T-helper 9 cell (primary cell): Measurements from ENCODE around the gene STX11.
"Not testable (repeated sequence)": the region's sequence is repeated elsewhere in the genome, so short reads cannot be mapped to it uniquely, and the experiment has no call there.

Source experiments
- DNase-seq: peaks from one replicate; pipeline ENCODE4 v3.0.0-alpha.2; 2020

STX11 gene

DNA sequence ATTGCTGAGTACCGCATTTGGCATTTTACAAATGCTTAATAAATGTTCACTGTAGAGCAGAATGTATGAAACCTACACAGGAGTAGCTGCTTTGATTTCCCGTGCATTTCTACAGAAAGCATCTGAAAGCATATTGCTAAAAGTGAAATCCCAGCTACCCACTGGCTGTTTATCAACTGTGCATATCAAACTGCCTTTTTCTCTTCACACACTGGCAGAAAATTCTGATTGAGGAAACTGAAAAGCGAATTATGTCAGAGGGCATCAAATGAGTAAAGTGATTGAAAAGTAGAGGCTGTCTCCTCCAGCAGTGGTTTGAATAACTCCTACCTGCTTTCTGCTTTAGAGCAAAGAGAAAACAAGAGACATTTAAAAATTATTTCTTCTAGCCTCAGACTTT, 28.0 kb downstream of the STX11 start:
- no peak for DNase-seq

DNA sequence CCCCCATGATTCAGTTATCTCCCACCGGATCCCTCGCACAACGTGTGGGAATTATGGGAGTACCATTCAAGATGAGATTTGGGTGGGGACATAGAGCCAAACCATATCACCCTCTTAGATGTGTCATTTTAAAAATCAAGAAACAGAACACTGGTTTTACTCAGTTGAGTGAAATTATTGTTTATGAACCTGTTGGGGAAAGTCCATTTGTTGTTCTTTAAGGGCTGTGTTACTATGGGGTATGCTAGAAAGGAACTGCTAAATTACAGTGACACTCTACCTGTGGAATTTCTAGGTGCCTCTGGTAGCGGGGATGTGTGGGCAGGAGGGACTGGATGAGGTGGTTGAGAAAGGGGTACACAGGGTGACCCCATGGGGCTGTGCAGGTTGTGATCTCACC, 28.9 kb downstream of the STX11 start:
- DNase-seq, result no peak

- DNase-seq, result no peak
Observed at GRCh38 chr6:144179828-144180227, 29.5 kb downstream of the STX11 start.

DNA sequence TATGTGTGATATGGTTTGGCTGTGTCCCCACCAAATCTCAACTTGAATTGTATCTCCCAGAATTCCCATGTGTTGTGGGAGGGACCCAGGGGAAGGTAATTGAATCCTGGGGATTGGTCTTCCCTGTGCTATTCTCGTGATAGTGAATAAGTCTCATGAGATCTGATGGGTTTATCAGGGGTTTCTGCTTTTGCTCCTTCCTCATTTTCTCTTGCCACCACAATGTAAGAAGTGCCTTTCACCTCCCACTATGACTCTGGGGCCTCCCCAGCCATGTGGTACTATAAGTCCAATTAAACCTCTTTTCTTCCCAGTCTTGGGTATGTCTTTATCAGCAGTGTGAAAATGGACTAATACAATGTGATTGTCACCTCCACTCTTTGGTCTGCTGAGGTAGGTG, 30.0 kb downstream of the STX11 start:
- DNase-seq, result not testable (repeated sequence)

GRCh38 chr6:144181639-144182038, 31.3 kb downstream of the STX11 start:
- DNase-seq, result no peak

- DNase-seq, result not testable (repeated sequence)
Observed at GRCh38 chr6:144184186-144184585, 33.9 kb downstream of the STX11 start.

GRCh38 chr6:144185133-144185836, 35.0 kb downstream of the STX11 start:
- DNase-seq, result no peak

DNA sequence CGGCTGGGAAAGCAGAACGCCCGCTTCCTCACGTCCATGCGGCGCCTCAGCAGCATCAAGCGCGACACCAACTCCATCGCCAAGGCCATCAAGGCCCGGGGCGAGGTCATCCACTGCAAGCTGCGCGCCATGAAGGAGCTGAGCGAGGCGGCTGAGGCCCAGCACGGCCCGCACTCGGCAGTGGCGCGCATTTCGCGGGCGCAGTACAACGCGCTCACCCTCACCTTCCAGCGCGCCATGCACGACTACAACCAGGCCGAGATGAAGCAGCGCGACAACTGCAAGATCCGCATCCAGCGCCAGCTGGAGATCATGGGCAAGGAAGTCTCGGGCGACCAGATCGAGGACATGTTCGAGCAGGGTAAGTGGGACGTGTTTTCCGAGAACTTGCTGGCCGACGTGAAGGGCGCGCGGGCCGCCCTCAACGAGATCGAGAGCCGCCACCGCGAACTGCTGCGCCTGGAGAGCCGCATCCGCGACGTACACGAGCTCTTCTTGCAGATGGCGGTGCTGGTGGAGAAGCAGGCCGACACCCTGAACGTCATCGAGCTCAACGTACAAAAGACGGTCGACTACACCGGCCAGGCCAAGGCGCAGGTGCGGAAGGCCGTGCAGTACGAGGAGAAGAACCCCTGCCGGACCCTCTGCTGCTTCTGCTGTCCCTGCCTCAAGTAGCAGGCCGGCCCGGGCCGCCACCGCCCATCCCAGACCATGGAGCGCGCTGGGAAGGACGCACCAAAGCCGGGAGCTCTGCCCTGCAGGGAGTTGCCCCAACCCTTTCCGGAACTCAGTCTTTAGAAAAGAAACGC, 36.7 kb downstream of the STX11 start:
- DNase-seq, result no peak

GRCh38 chr6:144189351-144189750, 39.0 kb downstream of the STX11 start:
- DNase-seq, result no peak

GRCh38 chr6:144190080-144190479, 39.8 kb downstream of the STX11 start:
- no peak for DNase-seq

- no peak for DNase-seq
Observed at GRCh38 chr6:144190593-144190992, 40.3 kb downstream of the STX11 start.

GRCh38 chr6:144193181-144193580, 42.9 kb downstream of the STX11 start:
- no peak for DNase-seq

GRCh38 chr6:144194293-144194810, 44.0 kb downstream of the STX11 start:
- no peak for DNase-seq

- no peak for DNase-seq
Observed at GRCh38 chr6:144195671-144196270, 45.5 kb downstream of the STX11 start.

DNA sequence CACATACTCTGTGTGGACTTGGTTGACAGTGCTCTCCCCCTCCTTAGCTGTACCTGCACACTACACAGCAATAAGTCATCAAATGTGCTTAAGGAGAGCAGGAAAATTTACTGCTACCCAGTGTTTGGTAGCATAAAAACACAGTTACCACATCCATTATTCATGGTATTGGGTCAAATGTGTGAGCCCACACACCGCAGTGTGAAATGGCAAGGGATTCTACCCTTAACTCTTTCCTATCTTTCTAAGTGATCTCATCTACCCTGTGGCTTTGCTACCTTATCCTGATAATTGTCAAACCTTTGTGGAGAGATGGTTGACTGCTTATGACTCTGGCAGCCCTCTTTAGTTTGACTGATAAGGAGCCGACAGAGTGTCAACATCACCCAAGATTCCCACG, 47.6 kb downstream of the STX11 start:
- DNase-seq, result no peak

GRCh38 chr6:144202879-144203468, 52.7 kb downstream of the STX11 start:
- no peak for DNase-seq

DNA sequence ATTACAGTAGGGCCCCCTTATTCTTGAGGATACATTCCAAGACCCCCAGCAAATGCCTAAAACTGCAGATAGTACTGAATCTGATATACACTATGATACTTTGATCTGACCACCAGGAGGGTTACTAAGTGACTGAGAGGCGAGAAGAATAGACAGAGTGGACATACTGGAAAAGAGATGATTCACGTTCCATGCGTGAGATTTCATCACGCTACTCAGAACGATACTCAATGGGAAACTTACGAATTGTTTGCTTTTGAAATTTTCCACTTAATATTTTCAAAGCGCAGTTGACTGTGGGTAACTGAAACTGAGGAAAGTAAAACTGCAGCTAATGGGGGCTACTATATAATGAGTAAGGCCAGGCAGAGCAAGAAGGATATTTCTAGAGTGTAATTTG, 60.8 kb downstream of the STX11 start:
- no peak for DNase-seq

DNA sequence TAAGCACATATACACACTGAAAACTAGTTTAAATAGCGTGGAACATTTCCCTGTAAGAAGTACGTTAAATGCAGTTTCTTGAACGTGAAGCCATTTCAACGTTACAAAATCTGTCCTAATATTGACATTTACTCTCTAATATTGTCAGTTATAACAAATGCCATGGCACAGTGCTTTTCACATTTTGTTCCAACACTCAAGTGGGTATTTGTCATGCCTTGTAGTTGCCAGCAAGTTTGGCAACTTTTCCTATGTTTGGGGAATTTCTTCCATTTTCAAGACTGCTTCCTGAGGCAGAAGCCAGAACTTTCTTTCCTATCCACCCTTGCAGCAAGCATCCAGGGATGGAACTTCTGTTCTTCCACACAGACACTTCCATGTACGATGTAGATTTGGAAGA, 63.0 kb downstream of the STX11 start:
- no peak for DNase-seq

DNA sequence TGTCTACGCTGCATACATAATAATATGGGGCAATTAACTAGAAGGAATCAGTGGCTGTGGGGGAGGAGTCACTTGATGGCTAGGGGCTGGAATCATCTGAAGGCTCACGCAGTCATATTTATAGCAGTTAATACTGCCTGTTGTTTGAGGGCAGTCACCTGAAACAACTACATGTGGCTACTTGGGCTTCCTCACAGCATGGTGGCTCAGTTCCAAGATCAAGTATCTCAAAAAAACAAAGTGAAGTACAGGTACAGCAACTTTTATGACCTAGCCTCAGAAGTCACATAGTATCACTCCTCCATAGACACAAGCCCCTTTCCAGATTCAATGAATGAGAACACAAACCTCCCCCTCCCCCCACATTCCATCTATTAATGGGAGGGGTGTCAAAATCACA, 63.7 kb downstream of the STX11 start:
- DNase-seq, result no peak

DNA sequence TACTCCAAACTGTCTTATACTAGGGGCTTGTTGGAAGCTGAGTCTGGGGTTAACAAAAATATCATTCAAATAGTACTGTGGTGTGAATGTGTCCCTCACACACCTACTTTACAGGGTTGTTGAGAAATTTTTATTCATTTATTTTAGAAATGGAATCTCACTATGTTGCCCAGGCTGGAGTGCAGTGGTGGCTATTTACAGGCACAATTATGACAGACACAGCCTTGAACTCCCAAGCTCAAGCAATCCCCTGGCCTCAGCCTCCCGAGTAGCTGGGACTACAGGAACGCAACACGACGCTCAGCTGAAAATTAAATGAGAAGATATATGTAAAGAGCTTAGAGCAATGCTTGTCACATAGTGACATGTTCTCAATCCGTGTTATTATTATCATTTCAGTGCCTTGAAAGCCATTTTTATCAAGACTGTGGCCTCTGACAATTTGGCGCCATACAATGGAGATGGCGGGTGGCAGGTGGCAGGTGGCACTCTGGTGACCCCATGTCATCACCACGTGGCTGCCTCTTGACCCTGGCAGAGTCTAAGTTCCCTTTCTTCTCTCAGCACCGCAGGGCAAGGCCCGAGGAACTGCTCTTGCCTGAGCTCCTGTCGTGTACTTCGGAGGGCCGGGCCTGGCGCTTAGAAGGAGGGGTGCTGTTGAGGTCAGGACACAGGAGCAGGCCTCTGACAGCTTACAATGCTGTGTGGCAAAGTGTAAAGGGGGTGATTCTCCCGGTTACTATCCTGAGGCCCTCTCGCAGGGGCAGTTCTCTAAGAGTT, 64.5 kb downstream of the STX11 start:
- DNase-seq, result no peak

DNA sequence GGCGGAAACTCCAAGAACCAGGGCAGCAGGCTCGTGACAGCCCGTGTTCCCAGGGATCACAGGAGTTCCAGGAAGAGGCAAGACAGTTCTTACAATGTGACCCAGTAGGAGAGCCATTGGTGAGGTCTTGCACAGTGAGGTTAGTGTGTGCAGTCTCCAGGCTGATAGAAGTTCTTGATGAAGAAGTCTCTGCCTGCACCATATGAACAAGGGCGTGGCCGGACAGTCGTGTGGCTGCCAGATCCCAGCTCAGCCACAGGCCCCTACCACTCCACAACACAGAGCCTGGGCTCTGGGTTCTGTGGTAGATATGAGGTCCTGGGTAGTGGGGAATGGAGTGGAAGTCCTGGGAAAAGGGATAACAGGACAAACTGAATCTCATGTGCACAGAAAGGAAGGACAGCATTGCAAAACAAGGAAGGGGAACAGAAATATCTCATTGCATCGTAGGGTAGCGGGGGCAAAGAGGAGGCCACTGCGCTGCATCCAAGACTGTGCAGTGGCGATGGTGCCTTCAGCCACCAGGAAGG, 65.2 kb downstream of the STX11 start:
- no peak for DNase-seq
